ENCODE data around the gene MXD4. TPM values are rescaled to one million over a fixed set of nuclear protein-coding genes. Genes with fewer than 3 reads are reported as not detected.
"Not testable (repeated sequence)": the region's sequence is repeated elsewhere in the genome, so short reads cannot be mapped to it uniquely, and the experiment has no call there.

Gene MXD4
- total RNA-seq, 1 donor from 2014 or later = 31.5 TPM

- intact Hi-C loops (cut with DNase I) = no loop called here
- ATAC-seq (ENCODE audit: poor library complexity) (no peak), DNase-seq (peak; percentile 42)
Measured at GRCh38 chr4:2280531-2281300, 18.8 kb upstream of the MXD4 start.

GRCh38 chr4:2277956-2278355, 16.0 kb upstream of the MXD4 start:
- no peak for ATAC-seq (ENCODE audit: poor library complexity)
- intact Hi-C loops (cut with DNase I) = no loop called here
- no peak for DNase-seq

GRCh38 chr4:2276581-2277325, 14.8 kb upstream of the MXD4 start:
- no peak for ATAC-seq (ENCODE audit: poor library complexity)
- intact Hi-C loops (cut with DNase I) = no loop called here
- peak; percentile 25 for DNase-seq

- peak; percentile 13 for DNase-seq
- ATAC-seq (ENCODE audit: poor library complexity) = no peak
- intact Hi-C loops (cut with DNase I) = no loop called here
Measured at GRCh38 chr4:2275546-2276251, 13.8 kb upstream of the MXD4 start.

- ATAC-seq (ENCODE audit: poor library complexity); intact Hi-C loops (cut with DNase I): not testable (repeated sequence)
- DNase-seq = peak; percentile 9
Measured at GRCh38 chr4:2275044-2275397, 13.1 kb upstream of the MXD4 start.

GRCh38 chr4:2274320-2275043, 12.6 kb upstream of the MXD4 start:
- ATAC-seq (ENCODE audit: poor library complexity) (no peak), DNase-seq (peak; percentile 20)
- intact Hi-C loops (cut with DNase I) = no loop called here

- intact Hi-C loops (cut with DNase I) = no loop called here
- no peak for ATAC-seq (ENCODE audit: poor library complexity)
- peak; percentile 31 for DNase-seq
Measured at GRCh38 chr4:2273657-2274319, 11.9 kb upstream of the MXD4 start.

GRCh38 chr4:2273221-2273620, 11.3 kb upstream of the MXD4 start:
- ATAC-seq (ENCODE audit: poor library complexity) = no peak
- intact Hi-C loops (cut with DNase I) = no loop called here
- DNase-seq = peak; percentile 29

- DNase-seq = peak; percentile 22
- intact Hi-C loops (cut with DNase I) = no loop called here
Measured at GRCh38 chr4:2272828-2273120, 10.9 kb upstream of the MXD4 start.

GRCh38 chr4:2272026-2272827, 10.3 kb upstream of the MXD4 start:
- ATAC-seq (ENCODE audit: poor library complexity) (no peak), DNase-seq (peak; percentile 29)
- intact Hi-C loops (cut with DNase I) = no loop called here

More at GRCh38 chr4:2272828-2273120, 10.9 kb upstream of the MXD4 start:
- ATAC-seq (ENCODE audit: poor library complexity) = no peak

GRCh38 chr4:2271279-2272025, 9.5 kb upstream of the MXD4 start:
- DNase-seq = peak; percentile 32
- intact Hi-C loops (cut with DNase I) = no loop called here
- no peak for ATAC-seq (ENCODE audit: poor library complexity)

- ATAC-seq (ENCODE audit: poor library complexity) = no peak
- DNase-seq = peak; percentile 23
- intact Hi-C loops (cut with DNase I) = no loop called here
Measured at GRCh38 chr4:2270341-2271165, 8.6 kb upstream of the MXD4 start.

- DNase-seq = peak; percentile 31
- intact Hi-C loops (cut with DNase I) = loop anchor here (10.0 kb wide), 1 partner anchor 145 kb away; the partner anchor contains the start of genes CFAP99 and ZFYVE28
- ATAC-seq (ENCODE audit: poor library complexity) = no peak
Measured at GRCh38 chr4:2269618-2270163, 7.8 kb upstream of the MXD4 start.

GRCh38 chr4:2269206-2269531, 7.3 kb upstream of the MXD4 start:
- DNase-seq (peak; percentile 40), ATAC-seq (ENCODE audit: poor library complexity) (no peak)
- intact Hi-C loops (cut with DNase I) = loop anchor here (10.0 kb wide), 1 partner anchor 146 kb away; the partner anchor contains the start of genes CFAP99 and ZFYVE28

GRCh38 chr4:2268357-2269205, 6.7 kb upstream of the MXD4 start:
- no peak for DNase-seq
- ATAC-seq (ENCODE audit: poor library complexity) = no peak
- intact Hi-C loops (cut with DNase I) = loop anchor here (10.0 kb wide), 1 partner anchor 146 kb away; the partner anchor contains the start of genes CFAP99 and ZFYVE28

Data from Right ventricle myocardium superior (tissue), 1 donor.